Erythroblast (primary cell): ENCODE measurements around the gene OBSCN.
"Not testable (repeated sequence)": the region's sequence is repeated elsewhere in the genome, so short reads cannot be mapped to it uniquely, and the experiment has no call there.

Experiments
- DNase-seq, 2 experiments: peaks; one replicate each; lab custom pipeline; 2025; lab: John Stamatoyannopoulos, UW
- GATA1 ChIP-seq: IDR thresholded peaks from 2 replicates; pipeline ENCODE4 v1.6.1; 2011; ENCODE audit warnings: low read depth, mild to moderate bottlenecking, control low read depth, low read length, moderate library complexity
- POLR2A ChIP-seq: IDR thresholded peaks from 2 replicates; pipeline ENCODE4 v1.6.1; 2011; ENCODE audit warnings: mild to moderate bottlenecking, low read length

Gene OBSCN

DNA sequence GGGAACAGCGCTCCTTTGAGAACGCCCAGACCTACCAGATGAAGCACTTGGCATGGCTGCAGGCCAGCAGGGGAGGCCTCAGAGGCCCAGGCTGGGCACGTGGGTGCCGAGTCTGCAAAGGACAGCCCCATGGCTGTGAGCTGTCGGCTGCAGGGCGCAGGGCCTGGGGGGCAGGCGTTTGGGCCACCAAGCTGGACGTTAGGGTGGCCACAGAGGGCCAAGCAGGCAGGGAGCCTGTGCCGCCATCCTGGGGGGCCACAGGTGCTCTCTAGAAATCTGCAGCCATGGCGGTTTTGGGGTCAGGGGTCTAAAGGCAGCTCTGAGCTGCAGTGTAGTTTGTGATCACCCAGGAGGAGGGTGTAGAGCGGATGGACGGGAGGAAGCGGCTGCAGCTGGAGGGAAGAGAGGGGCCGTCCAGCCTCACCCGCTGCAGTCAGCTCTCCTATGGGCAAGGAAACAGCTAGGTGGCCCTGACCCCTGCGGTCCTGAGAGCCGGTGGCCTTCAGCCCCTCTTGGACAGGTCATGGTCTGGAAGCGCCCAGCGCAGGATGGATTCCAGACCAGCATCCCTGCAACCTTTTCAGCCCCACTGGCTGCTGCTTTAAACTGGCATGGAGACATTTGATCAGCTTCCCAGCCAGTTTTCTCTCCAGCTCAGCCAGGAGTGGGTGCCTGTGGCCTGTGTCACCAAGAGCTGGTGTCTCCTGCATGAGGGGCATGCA, 31.2 kb upstream of the OBSCN start:
- TF ChIP-seq POLR2A, result no peak
- TF ChIP-seq GATA1, result no peak
- no peak for DNase-seq

DNA sequence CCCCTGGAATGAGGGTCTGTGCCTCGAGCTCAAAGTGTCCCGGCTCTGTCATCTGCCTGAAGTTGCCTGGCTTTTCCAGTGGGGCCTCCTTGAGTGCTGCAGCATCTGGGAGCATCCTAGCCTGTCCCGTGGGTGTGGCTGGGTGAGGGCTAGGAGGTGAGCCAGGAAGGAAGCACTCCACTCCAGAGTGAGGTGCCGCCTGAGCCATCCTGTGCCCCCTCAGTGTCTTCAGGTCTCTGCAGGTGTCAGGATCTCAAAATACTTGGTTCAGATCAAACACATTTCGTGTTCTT, 30.7 kb upstream of the OBSCN start:
- no peak for TF ChIP-seq GATA1
- no peak for TF ChIP-seq POLR2A
- no peak for DNase-seq

DNA sequence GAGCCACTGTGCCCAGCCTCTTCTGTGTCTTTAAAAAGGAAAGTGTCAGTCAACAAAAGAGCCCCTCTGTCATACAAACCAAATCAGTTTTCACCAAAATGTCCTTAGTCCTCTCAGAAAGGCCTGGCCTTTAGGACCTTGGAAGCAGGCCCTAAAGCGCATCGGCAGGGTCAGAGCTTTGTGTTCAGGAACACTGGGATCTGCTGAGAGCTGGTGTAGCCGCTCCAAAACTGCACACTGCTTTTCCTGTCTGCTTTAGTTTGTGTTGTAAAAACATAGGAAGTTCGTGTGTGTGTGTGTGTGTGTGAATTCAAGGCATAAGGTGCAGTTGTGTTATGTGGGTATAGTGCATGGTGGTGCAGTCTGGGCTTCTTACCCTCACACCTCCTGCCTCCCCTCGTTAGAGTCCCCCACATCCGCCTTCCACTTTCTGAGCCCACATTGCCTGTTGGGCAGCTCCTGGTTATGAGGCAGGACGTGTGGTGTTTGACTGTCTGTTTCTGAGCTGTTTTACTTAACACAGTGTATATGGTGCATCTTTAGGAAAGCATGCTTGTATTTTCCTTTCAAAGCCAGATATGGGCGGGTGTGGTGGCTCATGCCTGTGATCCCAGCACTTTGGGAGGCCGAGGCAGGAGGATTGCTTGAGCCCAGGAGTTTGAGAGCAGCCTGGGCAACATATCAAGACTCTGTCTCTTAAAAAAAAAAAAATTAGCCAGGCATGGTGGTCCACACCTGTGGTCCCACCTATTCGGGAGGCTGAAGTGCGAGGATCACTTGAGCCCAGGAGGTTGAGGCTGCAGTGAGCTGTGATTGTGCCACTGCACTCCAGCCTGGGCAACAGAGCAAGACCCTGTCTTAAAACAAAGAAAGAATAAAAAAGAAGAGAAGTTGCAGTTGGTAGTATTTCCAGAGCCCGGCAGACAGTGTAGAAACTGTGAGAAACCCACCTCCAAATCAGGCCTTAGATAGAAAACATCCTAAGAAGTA, 29.8 kb upstream of the OBSCN start:
- DNase-seq, result no peak
- TF ChIP-seq POLR2A (no peak), GATA1 (no peak)

DNA sequence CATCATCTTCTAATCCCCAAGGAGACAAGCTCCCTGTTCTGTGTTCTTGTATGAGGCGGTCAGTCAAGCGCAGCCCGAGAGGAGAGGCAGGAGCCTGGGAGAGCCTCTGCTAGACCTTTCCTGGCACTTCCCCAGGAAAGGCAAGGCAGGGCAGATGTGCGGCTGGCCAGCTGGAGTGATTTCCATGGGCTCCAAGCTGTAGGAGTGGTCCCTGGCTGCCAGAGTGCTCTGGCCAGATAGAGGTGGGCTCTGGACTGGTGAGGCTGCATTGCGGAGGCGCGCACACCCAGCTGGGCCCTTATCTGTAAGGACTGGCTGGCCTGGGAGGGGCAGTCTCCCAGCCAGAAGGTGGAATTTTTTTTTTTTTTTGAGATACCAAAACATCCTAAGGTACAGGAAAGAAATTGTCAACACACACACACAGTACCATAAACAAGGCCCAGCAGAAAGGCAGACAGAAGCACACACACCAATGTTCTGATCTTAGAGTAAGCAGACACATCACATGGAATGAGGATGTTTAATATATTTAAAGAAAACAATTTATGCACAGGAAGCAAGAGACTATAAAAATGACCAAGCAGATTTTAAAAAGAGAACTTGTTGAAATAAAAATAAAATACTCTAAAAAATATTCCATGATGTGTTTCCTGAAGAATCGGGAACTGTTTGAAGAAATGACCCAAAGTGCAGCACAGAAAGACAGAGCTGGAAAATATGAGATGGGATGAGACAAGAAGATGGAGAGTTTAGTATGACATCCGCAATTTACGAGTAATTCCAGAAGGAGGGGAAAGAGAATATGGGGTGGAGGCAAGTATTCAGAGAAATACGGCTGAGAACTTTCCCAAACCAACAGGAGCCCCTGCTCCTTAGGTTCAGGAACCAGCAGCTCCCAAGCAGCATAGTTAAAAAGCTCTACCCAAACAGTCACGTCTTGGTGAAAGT, 28.8 kb upstream of the OBSCN start:
- TF ChIP-seq GATA1 (no peak), POLR2A (peak; percentile 56)
- DNase-seq, result peak; percentile 94 to 97

DNA sequence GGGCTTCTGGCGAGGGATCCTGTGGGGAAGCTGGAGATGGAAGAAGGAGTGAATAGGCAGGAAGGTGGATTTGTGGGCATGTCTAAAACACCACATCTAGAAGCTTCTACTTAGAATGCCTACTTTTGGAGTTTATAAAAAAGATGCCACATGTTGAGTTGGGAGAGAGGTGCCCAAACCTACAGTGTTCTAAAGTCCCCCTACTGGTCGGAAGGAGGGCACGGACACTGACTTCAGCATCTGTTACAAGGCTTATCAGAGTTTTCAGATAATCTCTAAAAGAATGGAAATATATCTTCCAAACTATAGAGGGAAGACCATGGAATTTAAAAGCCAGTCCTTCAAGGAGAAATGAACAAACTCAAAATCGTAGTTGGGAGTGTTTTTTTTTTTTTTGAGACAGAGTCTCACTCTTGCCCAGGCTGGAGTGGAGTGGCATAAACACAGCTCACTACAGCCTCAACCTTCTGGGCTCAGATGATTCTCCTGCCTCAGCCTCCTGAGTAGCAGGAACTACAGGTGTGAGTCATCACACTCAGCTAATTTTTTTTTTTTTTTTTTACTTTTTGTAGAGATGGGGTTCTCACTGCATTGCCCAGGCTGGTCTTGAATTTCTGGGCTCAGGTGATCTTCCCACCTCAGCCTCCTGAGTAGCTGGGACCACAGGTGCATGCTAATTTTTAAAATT, 27.4 kb upstream of the OBSCN start:
- peak in 1 of 2 experiments; percentile 58 for DNase-seq
- TF ChIP-seq POLR2A (no peak), GATA1 (no peak)

DNA sequence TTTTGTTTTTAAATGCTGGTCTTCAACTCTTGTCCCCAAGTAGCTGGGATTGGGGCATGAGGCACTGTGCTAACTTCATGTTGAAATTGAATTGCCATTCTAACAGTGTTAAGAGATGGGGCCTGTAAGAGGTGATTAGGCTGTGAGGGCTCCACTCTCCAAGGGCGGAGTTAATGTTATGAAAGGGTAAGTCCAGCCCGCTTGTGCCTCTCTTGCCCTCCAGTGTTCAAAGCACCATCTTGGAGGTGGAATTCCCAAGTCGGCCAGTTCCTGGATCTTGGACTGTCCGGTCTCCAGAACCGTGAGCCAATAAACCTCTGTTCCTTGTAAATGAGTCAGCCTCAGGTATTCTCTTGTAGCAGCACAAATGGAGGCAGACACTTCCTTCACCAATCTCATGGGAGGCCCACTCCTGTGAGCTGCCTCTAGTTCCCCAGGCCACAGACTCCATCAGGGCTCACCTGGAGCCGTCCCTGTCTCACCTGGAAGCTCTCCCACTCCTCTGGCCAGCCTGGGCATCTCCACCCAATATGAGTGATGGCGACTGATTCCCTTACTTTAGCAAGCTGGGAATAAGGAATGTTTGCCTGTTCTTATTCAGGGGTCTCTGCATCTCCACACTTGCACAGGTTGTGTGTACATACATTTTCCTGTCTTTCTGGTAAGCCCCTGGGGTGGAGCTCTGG, 26.7 kb upstream of the OBSCN start:
- peak in 1 of 2 experiments; percentile 52 for DNase-seq
- TF ChIP-seq POLR2A (no peak), GATA1 (no peak)

DNA sequence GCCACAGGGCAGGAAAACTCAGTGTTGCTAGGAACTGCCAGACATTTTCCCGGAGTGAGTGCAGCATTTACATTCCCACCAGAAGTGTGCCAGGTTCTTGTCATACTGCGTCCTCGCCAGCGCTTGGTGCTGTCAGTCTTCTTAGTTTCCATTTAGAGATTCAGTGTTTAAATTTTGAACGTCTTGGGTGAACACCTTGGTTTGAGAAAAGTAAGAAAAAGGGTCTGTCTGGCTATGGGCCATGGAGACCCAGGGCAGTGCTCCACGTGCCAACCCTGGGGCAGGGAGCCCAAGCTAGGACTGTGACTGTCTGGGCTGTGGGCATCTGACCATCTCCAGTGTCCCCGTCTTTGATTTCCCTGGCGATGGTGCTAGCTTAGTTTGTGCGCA, 26.2 kb upstream of the OBSCN start:
- no peak for TF ChIP-seq GATA1
- TF ChIP-seq POLR2A, result no peak
- DNase-seq, result no peak

- no peak for DNase-seq
- no peak for TF ChIP-seq POLR2A
- TF ChIP-seq GATA1, result no peak
These were observed 25.4 kb upstream of the OBSCN start for GRCh38 chr1:228182296-228183030.

DNA sequence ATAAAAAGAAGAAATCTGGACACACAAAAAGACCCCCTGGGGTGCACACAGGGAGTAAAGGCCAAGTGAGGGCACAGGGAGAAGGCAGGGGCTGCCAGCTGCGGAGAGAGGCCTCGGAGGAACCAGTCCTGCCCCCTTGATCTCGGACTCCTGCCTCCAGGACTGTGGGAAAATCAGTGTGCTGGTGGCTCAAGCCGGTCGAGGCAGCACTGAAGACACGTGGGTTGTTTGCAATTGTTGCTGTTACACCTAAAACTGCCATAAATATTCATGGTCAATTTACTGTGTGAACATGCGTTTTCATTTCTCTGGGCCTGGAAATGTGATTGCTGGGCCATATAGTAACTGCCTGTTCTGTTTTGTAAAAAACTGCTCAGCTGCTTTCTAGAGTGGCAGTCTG, 23.7 kb upstream of the OBSCN start:
- TF ChIP-seq GATA1 (no peak), POLR2A (no peak)
- DNase-seq, result no peak

GRCh38 chr1:228185641-228185965, 22.2 kb upstream of the OBSCN start:
- DNase-seq, result no peak
- TF ChIP-seq GATA1, result no peak
- TF ChIP-seq POLR2A, result no peak

- not testable (repeated sequence) for DNase-seq
These were observed 19.6 kb upstream of the OBSCN start for GRCh38 chr1:228188249-228188648.

GRCh38 chr1:228190182-228190581, 17.7 kb upstream of the OBSCN start:
- DNase-seq, result no peak
- TF ChIP-seq GATA1, result no peak
- no peak for TF ChIP-seq POLR2A
